Activated CD8-positive, alpha-beta memory T cell treated with anti-CD3 and anti-CD28 coated beads, Interleukin-2, amount 50 U/mL, for 24 hours (primary cell): Measurements from ENCODE around the gene OR14A16.

Experiments
- DNase-seq: peaks from one replicate; pipeline ENCODE4 v3.0.0-alpha.2; 2020; ENCODE audit errors: extremely low read depth

OR14A16 gene, protein sequence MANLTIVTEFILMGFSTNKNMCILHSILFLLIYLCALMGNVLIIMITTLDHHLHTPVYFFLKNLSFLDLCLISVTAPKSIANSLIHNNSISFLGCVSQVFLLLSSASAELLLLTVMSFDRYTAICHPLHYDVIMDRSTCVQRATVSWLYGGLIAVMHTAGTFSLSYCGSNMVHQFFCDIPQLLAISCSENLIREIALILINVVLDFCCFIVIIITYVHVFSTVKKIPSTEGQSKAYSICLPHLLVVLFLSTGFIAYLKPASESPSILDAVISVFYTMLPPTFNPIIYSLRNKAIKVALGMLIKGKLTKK

DNA sequence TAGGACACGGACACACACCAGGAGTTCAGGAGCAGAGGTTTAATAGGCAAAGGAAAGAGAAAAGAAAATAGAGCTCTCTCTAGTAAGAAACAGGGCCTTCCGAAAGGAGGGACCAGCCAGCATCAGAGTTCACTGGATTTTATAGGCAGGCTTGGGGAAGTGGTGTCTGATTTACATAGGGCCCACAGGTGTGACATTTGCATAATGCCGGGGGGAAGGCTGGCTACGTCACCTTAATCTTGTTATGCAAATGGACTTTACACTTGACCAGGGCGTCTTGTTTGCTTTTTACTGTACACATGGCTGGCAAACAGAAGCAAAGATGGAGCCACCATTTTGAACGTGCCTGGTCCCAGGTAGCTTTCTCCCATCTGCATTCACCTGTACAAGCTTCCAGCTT lies at the start of gene OR14A16:
TSS of gene OR14A16 (minus strand) at position 97 of the 400 bp plus-strand sequence. CDS start 8,390 bp downstream, outside the sequence.
- DNase-seq = no peak

DNA sequence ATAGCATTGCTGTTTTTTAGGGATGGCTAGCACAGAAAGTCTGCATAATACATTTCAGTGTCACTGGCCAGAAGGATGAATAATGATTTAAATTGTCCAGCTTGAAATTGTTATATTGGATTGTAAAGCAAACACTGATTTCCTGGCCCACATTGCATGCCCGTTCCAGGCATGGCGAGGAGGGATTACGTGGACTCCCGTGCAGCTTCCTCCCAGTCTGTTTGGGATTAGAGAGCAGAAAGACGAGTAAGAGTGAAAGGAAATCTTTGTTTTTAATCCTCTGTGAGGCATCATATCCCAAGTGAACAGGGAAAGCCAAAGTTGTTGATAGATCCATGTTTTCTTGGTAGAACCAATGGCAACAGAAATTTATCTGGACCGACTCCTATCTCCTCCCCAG lies 41.5 kb upstream of the OR14A16 start:
- no peak for DNase-seq

DNA sequence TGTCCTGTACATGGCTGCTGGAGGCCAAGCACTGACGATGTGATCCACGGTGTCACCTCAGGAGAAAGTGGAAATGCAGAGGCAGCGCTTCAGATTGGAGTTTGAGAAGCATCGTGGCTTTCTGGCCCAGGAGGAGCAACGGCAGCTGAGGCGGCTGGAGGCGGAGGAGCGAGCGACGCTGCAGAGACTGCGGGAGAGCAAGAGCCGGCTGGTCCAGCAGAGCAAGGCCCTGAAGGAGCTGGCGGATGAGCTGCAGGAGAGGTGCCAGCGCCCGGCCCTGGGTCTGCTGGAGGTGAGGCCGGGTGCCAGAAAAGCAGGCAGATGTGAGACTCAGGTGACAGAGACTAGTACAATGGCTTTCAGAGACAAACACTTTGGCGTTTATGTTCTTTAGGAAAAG lies 40.7 kb upstream of the OR14A16 start:
- no peak for DNase-seq

DNA sequence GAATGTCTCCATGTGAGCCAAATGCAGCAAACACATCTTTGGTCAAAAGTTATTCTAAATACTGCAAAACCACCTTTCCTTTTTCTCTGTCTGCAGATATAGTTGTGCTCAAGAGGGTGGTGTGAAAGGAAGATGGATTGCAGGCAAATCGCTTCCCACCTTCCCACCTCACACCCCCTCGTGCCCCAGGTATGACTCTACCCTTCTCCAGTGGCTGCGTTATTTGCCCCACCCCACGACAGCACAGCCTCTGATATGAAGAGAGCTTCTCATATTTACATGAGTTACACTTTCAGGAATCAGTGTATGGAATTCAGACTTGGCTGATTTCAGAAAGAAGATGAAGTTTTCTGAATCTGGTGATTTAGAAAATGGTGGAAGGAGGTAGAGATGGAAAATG lies 38.8 kb upstream of the OR14A16 start:
- DNase-seq = no peak

DNA sequence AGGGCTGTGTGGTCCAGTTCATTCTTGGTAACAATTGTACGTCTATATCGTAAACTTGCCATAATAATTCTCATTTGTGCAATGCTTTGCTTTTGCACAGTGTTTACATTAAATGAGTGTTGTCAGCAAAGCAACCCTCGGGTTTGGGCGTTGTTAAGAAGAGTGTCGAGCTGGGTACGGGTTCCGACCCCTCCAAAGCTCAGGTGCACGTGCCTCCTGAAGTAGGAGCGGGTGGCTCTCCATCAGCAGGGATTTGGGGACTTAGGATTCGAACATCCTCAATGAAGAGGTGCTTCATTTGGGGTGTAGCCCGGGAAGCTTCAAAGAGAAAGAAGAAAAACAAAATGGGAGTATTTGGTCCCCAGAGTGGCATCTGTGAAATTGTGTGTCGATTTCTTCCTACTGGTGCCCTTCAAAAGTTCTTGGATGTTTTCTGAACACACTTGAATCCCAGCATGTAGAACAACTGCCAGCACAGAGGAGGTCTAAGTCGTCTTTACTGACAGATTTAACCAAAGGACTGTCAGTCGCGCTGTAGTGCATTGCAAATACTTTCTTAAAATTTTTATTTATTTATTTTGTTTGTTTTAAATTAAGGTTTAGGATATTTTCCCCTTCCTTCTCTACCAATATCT lies 34.2 kb upstream of the OR14A16 start:
- no peak for DNase-seq

DNA sequence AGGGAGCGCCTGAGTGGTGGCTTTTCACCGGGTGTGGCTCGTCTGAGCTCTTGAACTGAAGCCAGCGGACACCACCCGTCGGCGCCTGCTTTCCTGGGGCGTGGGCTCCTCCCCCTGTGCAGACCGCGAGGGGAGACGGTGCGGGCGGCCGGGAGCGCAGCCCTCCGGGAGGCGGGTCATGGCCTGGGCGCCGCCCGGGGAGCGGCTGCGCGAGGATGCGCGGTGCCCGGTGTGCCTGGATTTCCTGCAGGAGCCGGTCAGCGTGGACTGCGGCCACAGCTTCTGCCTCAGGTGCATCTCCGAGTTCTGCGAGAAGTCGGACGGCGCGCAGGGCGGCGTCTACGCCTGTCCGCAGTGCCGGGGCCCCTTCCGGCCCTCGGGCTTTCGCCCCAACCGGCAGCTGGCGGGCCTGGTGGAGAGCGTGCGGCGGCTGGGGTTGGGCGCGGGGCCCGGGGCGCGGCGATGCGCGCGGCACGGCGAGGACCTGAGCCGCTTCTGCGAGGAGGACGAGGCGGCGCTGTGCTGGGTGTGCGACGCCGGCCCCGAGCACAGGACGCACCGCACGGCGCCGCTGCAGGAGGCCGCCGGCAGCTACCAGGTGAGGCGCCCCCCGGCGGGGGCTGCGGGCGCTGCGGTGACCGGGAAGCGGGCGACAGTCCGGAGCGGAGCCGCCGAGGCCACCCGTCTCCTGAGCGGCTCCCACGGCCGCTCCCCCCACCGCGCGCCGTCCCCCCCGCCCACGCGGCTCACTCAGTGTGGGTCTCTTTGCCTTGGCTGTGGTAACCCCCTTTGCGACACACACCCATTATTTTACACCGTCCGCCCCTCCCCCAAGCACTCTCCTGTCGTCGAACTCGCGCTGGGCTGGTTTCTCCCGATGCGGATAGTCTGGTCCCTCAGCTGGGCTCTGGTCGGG lies 33.4 kb upstream of the OR14A16 start, which contains the start of gene TRIM58:
TSS of gene TRIM58 (plus strand) at position 119 of the 916 bp plus-strand sequence. CDS start at position 179, 60 bp downstream.
- DNase-seq = no peak

DNA sequence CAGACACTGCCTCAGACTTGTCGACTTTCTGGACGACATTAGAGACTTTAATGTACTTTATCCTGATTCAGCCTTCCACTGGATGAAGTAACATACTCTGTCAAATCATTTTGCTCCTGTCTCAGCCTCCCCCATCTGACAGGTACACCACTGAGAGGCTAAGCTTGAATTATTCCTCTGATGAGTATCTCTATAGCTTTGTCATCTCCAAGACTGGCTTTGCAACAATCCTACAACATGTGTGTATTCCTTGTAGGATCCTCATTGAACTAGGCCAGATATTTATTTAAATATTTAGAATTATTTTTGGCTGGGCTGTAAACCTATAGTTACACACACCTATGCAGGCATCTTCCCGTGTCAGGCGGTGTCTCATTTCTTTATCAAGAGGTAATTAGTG lies 32.0 kb upstream of the OR14A16 start:
- no peak for DNase-seq

DNA sequence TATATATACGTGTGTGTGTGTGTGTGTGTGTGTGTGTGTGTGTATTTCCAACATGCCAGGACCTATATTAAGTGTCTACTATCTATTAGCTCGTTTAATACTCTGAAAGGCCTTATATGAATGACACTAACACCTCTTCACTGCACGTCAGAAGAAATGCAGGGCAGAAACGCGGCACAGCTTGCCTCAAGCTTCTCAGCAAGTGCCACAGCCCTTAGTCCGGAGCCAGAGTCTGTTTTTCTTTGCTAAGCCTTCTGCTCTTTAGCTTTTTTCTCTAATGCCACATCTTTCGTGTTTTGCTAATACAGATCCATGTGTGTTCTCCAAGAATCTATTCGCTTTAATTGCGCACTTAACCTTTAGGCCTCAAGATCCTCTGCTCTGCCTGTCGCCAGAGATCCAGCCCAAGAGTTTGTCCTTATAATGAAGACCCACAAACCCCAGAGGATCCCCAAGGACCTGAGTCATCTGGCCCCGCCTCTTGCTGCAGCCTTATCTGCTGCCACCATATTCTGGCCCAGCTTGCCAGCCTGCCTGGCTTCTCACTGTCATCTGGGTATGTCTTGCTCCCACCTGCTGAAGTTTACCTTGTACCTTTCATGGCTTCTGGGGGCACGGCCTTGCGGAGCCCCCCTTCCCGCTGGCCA lies 31.1 kb upstream of the OR14A16 start:
- DNase-seq = no peak

DNA sequence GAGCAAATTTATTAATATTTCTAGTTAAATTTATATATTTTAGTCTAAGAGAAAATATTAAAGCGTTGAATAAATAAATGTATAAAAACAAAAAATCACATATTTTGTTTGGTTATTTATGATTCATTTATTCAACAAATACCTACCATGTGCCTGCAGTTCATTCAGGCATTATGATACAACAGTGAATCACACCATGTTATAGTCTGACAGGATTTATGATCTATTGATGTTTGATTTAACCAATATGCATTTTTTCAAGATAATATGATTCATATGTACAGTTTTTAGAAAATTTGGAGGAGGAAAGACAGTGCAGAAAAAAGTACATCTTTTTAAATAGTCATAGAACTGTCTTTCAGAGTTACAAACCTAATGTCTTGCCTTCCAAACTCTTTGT lies 25.7 kb upstream of the OR14A16 start:
- no peak for DNase-seq

DNA sequence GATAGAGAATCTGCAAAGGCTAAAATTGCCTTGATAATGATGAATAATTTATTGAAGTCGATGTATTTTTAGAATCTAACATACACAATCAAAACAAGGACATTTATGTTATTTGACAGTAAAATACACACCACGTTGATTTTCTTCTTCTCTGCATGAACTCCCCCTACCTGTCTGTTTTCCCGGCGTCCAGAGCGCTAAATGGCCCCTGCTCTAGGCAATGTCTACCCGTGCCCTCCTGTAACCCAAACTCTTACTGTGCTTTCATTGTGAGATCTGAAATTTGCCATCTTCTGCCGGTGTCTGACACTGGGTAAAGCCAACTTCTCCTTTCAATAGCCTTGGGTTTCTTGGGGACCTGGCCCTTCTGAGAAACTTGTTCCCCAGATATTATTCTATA lies 24.4 kb upstream of the OR14A16 start:
- DNase-seq = no peak

DNA sequence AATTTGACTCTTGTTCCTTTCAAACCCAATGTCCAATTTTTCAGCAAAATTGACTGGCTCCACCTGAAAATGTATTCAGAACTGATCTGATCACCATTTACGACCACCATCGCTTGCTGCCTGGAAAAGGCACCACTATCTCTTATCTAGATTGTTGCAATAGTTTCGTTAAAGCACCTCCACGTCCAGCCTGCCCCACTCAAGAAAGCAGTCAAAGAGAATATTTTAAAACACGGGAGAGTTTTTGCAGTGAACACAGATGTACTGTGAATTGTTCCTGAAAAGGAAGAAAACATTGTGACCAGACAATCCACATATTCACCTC lies 21.7 kb upstream of the OR14A16 start:
- no peak for DNase-seq

DNA sequence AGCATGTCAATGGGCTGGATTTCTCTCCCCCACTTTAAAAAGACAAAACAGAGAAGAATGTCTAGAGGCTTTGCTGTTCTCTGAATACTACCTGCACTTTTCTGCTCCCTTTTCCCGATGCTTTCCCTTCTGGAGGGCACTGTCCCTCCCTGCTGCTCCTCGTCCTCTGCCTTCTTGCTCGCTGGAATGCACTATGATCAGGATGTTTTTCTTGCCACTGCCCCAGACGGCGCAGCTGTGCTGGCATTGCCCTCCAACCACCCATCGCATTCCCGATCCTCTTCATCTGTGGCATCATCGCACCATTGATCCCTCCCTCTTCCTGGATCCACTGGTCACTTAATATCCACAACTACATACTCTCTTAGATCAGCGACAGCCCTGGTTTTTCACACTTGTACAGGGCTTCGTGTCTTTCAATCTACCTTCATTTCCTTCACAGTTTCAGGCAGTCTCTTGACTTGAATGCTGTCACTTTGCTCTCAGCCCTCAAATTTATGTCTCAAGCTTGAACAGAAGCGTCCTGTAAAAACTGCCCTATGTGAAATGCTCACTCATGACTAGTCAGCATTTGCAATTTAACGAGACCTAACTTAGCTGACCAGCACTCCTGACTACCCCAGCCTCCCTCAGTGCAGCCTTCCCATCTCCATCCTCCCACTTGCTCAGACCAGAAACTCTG lies 21.2 kb upstream of the OR14A16 start:
- no peak for DNase-seq

DNA sequence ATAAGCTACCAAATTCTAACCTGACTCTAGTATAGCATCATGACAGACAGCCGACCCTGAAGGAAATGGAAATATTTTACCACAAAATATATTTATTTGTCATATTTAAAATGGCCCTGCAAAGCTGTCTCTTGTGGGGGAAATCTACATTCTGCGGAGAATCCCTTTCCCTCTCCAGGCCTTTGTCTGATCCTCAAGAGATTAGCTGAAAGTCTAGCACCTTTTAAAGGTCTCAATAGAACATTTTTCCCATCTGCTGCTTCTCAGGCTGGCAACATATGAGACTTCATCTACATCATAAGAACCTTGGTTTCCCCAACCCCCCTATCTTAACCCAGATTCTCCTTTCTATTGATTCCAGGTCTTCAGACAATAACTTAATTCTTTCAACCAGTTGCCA lies 19.5 kb upstream of the OR14A16 start:
- DNase-seq = no peak

DNA sequence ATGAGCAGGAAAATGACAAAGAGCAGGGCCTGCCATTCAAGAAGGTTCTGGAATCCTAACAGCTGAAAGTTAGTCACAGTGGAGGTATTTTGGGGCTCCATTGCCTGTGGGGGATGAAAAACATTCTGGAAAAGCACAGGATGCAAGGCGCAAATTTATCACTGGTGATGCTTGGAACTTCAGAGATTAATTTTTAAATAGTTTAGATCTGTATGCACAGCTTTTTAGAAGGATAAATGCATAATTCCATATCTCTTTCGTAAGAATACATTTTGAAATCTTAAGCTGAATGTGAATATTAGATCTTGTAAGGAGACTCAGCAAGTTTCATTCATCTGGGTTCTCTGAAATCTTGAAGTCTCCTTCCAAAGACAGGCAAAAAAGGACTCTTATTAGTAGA lies 17.9 kb upstream of the OR14A16 start, which contains the start of gene OR11L1:
TSS of gene OR11L1 (minus strand) at position 101 of the 400 bp plus-strand sequence. CDS start at position 101, 0 bp downstream.
- no peak for DNase-seq

DNA sequence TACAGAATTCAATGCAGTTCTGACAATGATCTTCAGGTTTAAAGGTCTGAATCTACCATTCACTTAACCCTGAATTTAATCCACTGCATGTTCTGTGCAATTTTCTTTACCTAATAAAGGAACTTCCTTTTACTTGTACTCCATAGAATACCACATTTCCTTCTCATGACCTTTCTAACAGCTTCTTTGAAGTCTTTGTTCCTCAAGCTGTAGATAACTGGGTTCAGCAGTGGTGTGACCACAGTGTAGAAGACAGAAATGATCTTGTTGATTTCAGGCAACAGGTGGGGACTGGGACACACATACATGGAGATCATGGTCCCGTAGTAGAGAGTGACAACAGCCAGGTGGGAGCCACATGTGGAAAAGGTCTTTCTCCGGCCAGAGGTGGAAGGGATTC lies 16.9 kb upstream of the OR14A16 start:
- DNase-seq = no peak

DNA sequence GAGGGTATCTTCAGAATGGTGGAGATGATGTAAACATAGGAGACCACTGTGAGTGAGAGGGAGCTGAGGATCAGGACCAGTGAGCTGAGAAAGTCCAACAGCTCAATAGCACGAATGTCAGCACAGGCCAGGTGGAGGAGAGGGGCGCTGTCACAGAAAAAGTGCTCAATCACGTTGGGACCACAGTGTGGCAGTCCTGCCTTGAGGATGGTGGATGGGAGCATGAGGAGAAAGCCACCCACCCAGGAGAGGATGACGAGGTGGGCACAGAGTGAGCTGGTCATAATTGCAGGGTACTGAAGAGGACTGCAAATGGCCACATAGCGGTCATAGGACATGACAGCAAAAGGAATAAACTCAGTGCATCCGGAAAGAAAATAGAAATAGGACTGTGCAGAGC lies 9.7 kb upstream of the OR14A16 start:
- DNase-seq = no peak

DNA sequence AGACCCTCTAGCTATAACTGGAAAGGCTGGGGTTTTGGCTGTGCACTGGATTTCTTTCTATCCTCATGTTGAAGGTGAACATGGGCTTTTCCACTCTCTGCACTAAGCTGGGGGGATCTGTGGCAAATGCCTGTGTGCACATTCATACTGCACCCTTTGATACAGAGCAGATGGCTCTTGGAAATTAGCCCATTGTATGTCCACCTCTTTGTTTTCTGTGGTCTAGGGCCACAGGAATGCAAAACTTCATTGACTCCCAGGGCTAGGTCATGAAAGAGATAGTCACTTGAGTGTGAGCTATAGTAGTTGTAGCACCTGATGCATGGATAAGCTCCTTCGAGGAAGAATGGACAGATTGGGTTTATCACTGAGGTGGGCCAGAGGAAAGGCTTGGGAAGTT lies 5.7 kb upstream of the OR14A16 start:
- DNase-seq = no peak

DNA sequence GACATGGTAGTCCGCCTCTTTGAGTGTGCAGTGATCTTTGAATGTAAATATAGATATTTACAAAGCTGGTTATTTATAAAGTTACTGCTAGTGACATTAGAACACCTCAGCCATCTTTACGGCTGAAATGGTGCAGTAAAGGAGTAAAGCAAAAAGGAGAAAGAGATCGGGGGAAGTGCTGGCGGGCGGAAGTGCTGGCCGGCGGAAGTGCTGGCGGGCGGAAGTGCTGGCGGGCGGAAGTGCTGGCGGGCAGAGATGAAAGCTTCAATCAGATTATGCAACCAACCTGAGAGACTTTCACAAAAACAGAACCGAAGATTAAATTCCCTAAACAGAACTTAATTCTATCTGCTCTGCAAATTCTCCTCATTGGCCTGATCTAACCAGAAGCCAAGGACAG lies 1.4 kb upstream of the OR14A16 start:
- no peak for DNase-seq

DNA sequence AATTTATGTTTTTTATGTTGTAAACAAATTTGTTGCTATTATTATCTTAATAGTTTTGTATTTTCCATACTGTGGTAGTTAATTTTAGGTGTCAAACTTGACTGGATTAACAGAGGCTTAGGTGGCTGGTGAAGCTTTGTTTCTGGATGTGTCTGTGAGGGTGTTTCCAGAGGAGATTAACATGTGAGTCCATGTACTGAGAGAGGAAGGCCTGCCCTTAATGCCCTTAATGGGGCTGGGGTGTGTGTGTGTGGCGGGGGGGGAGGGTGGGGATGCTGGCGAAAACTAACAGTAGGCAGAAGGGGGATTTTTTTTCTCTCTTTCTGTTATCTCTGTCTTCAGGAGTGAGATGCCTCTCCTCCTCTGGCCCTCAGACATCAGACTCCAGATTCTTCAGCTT lies 1.9 kb downstream of the OR14A16 start:
- DNase-seq = no peak

DNA sequence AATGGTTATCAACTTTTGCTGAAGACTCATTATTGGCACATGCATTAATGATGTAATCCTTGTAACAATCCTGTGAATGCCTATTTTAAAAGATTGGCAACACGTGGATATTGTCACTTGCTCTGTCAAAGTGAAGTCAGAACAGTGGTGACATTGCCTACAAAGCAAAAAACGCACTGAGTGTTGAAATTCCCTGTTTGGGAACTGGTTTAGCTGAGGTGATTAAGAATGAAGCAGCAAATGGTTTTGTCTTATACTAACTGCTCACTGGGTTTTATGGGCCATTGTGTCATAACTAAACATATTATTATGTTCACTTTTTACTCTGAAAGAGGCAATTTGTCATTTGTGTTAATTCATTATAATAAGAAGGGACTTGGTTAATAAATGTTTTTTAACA lies 11.3 kb downstream of the OR14A16 start:
- no peak for DNase-seq

DNA sequence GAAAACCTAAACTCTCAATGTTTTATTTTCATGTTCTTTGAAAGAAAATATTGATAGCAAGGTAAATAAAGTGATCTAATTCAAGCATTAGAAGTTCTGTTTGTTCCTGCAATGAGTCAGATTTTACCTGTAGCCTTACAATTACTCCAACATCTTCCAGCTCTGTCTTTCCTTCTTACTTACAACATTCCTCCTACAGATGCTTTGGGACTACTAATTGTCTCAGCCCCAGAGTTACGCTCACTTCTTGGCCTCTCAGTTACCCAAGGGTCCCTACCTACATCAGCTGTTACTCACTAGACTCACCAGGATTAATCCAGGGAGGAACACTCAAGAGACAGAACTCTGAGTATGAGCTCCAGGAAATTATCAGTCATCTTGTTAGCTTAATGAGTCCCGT lies 26.4 kb downstream of the OR14A16 start:
- DNase-seq = no peak
